Lung microvascular endothelial cell (primary cell): Measurements from ENCODE around the gene FITM1. TPM values are rescaled to one million over a fixed set of nuclear protein-coding genes. Genes with fewer than 3 reads are reported as not detected.

ENCODE experiments used
- DNase-seq, 2 donors: peaks; one replicate each; pipeline versions ENCODE4 v3.0.0 to v3.0.0-alpha.2; 2010; ENCODE audit warnings: low read depth in 2 of 2
- total RNA-seq: library from RNA; depleted of rRNA; stranded (reverse); fragments of >200 nt; gene quantifications from 2 replicates; pipeline ENCODE4 v1.2.1, GENCODE V29; 2014

FITM1 gene
- total RNA-seq, 1 donor from 2014 or later: 0.20 TPM

GRCh38 chr14:24119691-24120090, 10.8 kb upstream of the FITM1 start:
- DNase-seq: no peak

DNA sequence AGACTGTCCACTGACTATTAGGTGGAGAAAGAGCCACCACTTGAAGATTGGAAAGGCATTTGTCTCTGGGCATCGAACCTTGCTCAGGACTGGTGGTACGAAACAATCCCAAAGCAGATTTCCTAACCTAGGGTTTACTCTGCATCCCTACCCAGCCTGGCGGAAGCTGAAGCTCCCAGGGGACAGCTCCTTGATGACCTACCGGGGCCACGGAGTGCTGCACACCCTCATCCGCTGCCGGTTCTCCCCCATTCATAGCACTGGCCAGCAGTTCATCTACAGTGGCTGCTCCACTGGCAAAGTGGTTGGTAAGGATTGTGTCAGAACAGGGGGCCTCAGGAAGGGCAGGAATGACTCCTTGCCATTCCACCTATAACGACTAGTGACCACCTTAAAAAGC, 9.2 kb upstream of the FITM1 start:
- no peak for DNase-seq

DNA sequence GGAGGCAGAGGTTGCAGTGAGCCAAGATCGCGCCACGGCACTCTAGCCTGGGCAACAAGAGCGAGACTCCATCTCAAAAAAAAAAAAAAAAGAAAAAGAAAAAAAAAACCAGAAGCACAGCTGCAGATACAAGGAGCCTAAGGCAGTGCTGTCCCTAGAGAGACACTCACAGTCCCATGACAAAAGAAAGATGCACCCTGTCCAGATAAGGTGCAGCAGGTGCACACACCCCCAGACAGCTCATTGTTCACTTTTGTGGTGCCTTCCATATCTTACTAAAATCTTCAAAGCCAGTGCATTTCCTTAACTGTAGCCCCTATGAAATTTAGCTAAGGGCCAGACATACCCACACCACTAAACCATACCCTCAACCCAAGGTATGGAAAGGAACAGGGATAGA, 8.0 kb upstream of the FITM1 start:
- DNase-seq: no peak

- DNase-seq: no peak
Measured at GRCh38 chr14:24122898-24123297, 7.6 kb upstream of the FITM1 start.

DNA sequence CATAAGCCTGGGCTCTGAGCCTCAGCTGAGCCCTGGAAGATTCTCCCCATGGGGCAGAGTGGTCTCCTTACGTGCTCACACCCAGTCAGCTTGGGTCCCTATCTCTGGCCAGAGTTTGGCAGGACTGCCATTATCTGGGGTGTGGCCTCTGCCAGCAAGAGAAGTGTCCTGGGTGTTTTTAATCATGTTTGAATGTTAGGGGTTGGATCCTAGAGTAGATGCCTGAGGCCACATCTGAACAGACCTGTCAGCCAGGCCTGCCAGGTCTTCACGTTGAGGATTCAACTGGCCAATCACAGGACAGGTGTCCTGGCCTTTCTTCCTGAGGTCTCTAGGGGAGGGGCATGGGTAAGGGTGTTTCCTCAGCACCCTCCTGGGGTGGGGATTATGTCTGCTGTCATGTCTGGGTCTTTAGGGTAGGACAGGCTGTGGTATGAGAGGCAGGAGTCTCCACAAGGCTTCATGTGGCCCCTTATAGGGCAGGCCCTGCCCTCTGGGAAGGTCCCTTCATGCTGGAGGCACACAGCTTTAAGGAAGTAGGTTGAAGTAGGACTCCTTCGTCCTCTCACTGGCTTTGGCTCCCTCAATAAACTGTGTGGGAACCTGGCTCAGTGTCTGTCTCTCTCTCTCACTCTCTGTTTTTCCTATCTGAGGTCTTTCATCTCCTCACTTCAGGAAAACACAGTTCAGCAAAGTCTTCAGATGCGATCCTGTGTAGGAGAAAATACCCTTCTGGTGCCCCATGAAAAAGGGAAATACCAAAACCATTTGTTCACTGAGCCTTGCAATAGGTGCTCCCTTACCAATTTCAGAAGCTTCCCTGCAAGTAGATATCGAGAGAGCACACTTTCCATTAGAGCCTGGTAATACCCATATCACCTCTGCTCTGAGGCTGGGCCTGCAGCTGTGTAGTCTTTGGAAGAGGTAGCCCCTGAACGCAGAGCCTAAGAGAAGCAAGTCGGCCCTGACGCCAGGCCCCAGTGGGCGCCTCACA, 6.7 kb upstream of the FITM1 start:
- no peak for DNase-seq

DNA sequence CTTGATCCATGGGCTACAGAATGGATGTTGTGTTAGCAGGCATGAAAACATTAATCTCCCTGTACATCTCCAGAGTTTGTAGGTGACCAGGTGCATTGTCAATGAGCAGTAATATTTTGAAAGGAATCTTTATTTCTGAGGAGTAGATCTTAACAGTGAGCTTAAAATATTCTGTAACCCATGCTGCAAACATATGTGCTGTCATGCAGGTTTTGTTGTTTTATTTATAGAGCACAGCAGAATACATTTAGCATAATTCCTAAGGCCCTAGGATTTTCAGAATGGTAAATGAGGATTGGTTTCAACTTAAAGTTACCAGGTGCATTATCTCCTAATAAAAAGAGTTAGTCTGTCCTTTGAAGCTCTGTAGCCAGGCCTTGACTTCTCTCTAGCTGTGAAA, 3.5 kb upstream of the FITM1 start:
- DNase-seq: no peak

DNA sequence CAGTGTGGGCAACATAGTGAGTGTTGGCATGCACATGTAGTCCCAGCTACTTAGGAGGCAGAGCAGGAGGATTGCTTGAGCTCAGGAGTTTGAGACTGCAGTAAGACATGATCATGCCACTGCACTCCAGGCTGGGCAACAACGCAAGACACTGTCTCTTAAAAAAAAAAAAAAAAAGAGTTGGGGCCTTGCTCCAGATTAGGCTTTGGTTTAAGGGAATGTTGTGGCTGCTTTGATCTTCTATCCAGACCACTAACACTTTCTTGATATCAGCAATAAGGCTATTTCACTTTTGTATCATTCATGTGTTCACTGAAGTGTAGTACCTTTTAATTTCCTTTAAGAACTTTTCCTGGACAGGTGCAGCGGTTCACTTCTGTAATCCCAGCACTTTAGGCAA, 2.8 kb upstream of the FITM1 start:
- no peak for DNase-seq

GRCh38 chr14:24129410-24129998, 955 bp upstream of the FITM1 start:
- DNase-seq: no peak

GRCh38 chr14:24130717-24131548, 474 bp downstream of the FITM1 start:
- DNase-seq: peak in 1 of 2 donors; percentile 82

DNA sequence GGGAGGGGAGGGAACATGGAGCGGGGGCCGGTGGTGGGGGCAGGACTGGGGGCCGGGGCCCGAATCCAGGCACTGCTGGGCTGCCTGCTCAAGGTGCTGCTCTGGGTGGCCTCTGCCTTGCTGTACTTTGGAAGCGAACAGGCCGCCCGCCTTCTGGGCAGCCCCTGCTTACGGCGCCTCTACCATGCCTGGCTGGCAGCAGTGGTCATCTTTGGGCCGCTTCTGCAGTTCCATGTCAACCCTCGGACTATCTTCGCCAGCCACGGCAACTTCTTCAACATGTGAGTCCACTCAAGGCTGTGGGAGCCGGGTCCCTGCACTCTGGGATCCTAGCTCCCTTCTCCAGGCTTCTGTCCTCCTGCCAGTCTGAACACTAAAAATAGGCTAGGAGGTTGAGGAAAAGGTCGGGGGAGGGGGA, 1.1 kb downstream of the FITM1 start:
- DNase-seq: no peak

- DNase-seq: peak in 1 of 2 donors; percentile 34
Measured at GRCh38 chr14:24132061-24132685, 1.7 kb downstream of the FITM1 start.

DNA sequence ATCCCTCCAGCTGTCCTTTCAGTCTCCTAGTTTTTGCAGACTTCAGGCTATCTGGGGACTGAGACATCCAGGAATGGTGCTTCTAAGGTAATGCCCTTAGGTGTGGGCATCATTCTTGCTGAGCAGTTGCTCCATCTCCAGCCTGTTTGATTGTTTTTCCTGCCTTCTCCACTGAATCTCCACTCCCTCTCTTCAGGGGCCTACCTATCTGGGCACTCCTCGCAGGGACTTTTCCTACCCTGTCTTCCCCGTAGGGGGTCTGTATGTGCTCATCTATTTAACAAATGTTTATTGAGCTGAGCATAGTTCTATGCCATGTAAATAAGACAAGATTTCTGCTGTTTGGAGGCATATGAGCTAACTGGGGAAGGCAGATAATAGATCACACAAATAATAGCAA, 2.5 kb downstream of the FITM1 start:
- DNase-seq: no peak

DNA sequence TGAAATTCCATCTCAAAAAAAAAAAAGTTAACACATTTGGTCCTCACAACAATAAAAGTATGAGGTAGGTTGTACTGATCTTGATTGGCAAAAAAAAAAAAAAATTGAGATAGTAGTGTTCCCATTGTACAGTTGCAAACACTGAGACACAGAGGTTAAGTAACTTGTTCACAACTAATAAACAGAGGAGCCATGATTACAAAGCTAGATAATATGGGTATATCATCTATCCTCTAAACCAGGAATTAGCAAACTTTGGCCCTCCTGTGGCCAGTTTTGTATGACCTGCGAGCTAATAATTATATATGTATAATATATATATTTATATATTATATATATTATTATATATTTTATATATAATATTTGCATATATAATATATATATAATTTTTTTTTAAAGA, 3.3 kb downstream of the FITM1 start:
- DNase-seq: no peak

- no peak for DNase-seq
Measured at GRCh38 chr14:24135584-24135833, 5.0 kb downstream of the FITM1 start.

DNA sequence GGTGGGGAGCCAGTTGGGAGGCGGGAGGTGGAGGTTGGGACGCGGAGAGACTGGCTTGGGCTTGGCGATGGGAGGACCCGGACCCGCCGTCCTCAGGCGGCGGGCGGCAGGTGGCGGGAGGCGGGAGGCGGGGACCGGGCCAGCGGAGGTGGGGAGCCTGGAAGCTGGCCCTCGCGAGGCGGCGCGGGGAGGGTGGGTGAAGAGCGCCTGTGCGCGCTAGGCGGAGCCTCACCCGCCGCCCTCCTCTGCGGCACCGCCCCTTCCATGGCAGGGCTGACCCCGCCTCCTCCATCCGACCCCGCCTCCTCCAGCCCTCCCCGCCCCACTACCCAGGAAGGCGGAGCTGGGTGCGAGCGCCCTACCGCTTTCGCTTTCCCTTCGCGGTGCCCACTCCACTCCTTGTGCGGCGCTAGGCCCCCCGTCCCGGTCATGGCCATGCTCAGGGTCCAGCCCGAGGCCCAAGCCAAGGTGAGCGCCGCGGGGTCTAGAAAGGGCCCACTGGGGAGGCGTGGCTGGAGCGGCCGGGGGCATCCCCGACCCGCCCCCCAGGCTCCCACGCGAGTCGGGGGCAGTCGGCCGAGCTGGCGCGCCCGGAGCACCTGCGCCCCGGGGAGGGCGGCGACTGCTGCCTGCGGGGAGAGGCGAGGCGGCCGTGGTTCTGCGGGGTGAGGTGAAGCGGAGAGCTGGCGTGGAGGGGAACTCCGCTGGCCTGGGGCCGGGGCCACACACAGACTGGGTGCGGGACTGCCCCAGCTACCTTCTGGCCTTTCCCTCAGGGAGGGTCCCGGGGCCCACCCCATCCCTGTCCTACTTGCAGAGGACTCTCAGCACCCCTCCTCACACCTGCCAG, 5.6 kb downstream of the FITM1 start, which contains the start of gene PSME1:
Gene PSME1, plus strand, starts transcription at position 361 of the 850 bp plus-strand sequence. Its CDS starts 69 bp downstream, at position 430.
- peak; percentile 92 to 93 for DNase-seq

DNA sequence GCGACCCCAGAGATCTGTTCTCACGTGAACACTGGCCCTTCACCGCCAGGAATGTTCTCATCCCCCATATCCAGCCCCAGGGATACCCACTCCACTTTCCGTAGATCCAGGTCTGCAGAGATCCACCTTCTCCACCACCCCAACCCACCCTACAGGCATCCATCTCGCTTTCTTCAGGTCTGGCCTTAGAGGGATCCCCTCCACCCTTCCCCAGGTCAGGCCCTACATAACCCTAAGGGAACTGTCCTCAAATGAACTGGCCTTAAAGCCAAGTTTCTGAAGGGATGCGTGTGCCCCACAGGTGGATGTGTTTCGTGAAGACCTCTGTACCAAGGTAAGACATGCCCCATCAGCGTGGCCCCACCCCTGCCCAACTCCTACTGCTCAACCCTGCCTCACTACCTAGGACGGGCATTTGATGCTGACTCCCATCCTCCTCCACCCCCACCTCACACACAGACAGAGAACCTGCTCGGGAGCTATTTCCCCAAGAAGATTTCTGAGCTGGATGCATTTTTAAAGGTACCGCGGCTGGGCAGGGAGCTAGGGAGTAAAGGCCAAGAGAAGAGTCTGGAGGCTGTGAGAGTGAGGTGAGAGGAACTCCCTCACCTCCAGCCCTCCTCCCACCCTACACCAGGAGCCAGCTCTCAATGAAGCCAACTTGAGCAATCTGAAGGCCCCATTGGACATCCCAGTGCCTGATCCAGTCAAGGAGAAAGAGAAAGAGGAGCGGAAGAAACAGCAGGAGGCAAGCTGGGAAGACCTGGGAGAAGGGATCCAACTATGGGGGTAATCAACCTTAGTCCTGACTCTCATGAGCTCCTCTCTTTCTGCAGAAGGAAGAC, 6.4 kb downstream of the FITM1 start:
- DNase-seq: no peak

- no peak for DNase-seq
Measured at GRCh38 chr14:24137529-24138395, 7.3 kb downstream of the FITM1 start.

- DNase-seq: no peak
Measured at GRCh38 chr14:24138396-24139271, 8.2 kb downstream of the FITM1 start.
